HepG2 (cell line): ENCODE measurements around the gene FAM174A. TPM values are rescaled to one million over a fixed set of nuclear protein-coding genes. Genes with fewer than 3 reads are reported as not detected.

Experiments used
- CEBPG ChIP-seq: IDR thresholded peaks from 2 replicates; pipeline ENCODE4 v1.6.1; 2016
- E2F5 ChIP-seq: sonication (generic); formaldehyde crosslinking; conservative IDR thresholded peaks from 2 replicates; pipeline ENCODE4 v1.4.0; 2020; ENCODE audit warnings: missing genetic modification reagents
- EP300 ChIP-seq, 3 experiments: sonication (generic) in 1 of 3; formaldehyde crosslinking in 1 of 3; IDR thresholded peaks; 2 replicates each; pipeline versions ENCODE4 v1.5.1 to v1.6.1; 2011 to 2020; ENCODE audit warnings: low read depth in 2 of 3, low read length in 2 of 3, borderline replicate concordance in 1 of 3, improper control_type of control experiment in 1 of 3, mild to moderate bottlenecking in 1 of 3, missing genetic modification reagents in 1 of 3, moderate library complexity in 1 of 3
- FOXJ3 ChIP-seq: sonication (generic); formaldehyde crosslinking; IDR thresholded peaks from 2 replicates; pipeline ENCODE4 v1.4.0; 2020; ENCODE audit warnings: missing genetic modification reagents, mild to moderate bottlenecking, borderline replicate concordance
- MED1 ChIP-seq: sonication (generic); formaldehyde crosslinking; IDR thresholded peaks from 2 replicates; pipeline ENCODE4 v1.4.0; 2020; ENCODE audit warnings: missing genetic modification reagents
- MYPOP ChIP-seq: sonication (generic); formaldehyde crosslinking; IDR thresholded peaks from 2 replicates; pipeline ENCODE4 v1.8.1; 2023; ENCODE audit warnings: mild to moderate bottlenecking, moderate library complexity, missing genetic modification reagents
- NCOR1 ChIP-seq: fragments of 200-600 bp; sonication (generic); IDR thresholded peaks from 2 replicates; pipeline ENCODE4 v1.7.0; 2017; ENCODE audit warnings: antibody characterized with exemption, low read length, borderline replicate concordance
- SNAPC5 ChIP-seq: sonication (generic); formaldehyde crosslinking; IDR thresholded peaks from 2 replicates; pipeline ENCODE4 v1.8.1; 2023; ENCODE audit warnings: mild to moderate bottlenecking, missing genetic modification reagents, borderline replicate concordance
- TFAP4 ChIP-seq: sonication (generic); IDR thresholded peaks from 2 replicates; pipeline ENCODE4 v1.6.1; 2016; ENCODE audit warnings: low read depth, borderline replicate concordance
- ZNF142 ChIP-seq: sonication (generic); formaldehyde crosslinking; IDR thresholded peaks from 2 replicates; pipeline ENCODE4 v1.4.0; 2020; ENCODE audit warnings: missing genetic modification reagents
- ZNF577 ChIP-seq: sonication (generic); formaldehyde crosslinking; IDR thresholded peaks from 2 replicates; pipeline ENCODE4 v1.4.0; 2020; ENCODE audit warnings: mild to moderate bottlenecking, low read depth, missing genetic modification reagents, borderline replicate concordance
- polyA plus RNA-seq, 8 experiments: library from polyadenylated mRNA; depleted of rRNA in 3 of 8; stranded (reverse) in 7 of 8; unstranded in 1 of 8; fragments of >200 nt; fragmentation: Illumina TruSeq in 4 of 8; extraction: Trizol in 4 of 8; gene quantifications; 2 replicates each; pipeline versions ENCODE4 v1.2.1 to v1.2.3, GENCODE V29; 2011 to 2016; ENCODE audit warnings: low read depth in 4 of 8, missing spikeins in 1 of 8, mixed read lengths in 1 of 8; ENCODE audit not compliant: insufficient read depth in 1 of 8
- total RNA-seq, 5 experiments: library from RNA; depleted of rRNA; stranded (reverse); fragments of >200 nt; fragmentation: Illumina TruSeq; extraction: Trizol; gene quantifications; 2 replicates each; pipeline ENCODE4 v1.2.3, GENCODE V29; 2016; ENCODE audit warnings: low read depth in 1 of 5
- TF ChIP-seq, protein P1 (sequence below): sonication (generic); formaldehyde crosslinking; IDR thresholded peaks from 2 replicates; pipeline ENCODE4 v1.8.0; 2022; ENCODE audit warnings: missing genetic modification reagents, mild to moderate bottlenecking, moderate library complexity, borderline replicate concordance

Gene FAM174A
- total and polyA plus RNA-seq, 2 of the 13 experiments (the other 11 are each of a cell fraction or from before 2014, with no cell fraction given), result 6.8 to 7.8 TPM

- no peak for TF ChIP-seq ZNF142 (CRISPR knock-in tag)
- TF ChIP-seq CEBPG (CRISPR knock-in tag), result no peak
- TF ChIP-seq FOXJ3 (CRISPR knock-in tag), result no peak
- no peak for TF ChIP-seq MED1 (CRISPR knock-in tag)
- no peak; the same call in 1 of the 2 replicates for TF ChIP-seq E2F5 (CRISPR knock-in tag)
- no peak for TF ChIP-seq ZNF577 (CRISPR knock-in tag)
- TF ChIP-seq SNAPC5, result no peak
- TF ChIP-seq, protein P1, sequence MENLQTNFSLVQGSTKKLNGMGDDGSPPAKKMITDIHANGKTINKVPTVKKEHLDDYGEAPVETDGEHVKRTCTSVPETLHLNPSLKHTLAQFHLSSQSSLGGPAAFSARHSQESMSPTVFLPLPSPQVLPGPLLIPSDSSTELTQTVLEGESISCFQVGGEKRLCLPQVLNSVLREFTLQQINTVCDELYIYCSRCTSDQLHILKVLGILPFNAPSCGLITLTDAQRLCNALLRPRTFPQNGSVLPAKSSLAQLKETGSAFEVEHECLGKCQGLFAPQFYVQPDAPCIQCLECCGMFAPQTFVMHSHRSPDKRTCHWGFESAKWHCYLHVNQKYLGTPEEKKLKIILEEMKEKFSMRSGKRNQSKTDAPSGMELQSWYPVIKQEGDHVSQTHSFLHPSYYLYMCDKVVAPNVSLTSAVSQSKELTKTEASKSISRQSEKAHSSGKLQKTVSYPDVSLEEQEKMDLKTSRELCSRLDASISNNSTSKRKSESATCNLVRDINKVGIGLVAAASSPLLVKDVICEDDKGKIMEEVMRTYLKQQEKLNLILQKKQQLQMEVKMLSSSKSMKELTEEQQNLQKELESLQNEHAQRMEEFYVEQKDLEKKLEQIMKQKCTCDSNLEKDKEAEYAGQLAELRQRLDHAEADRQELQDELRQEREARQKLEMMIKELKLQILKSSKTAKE, result no peak
- TF ChIP-seq NCOR1, result no peak
- no peak for TF ChIP-seq EP300 (IDR thresholded peaks at IDR 0.05; ENCODE audit: low read depth in 2 of 2, low read length in 2 of 2)
- TF ChIP-seq EP300 (CRISPR knock-in tag; IDR thresholded peaks at IDR 0.05; ENCODE audit: borderline replicate concordance), result no peak
- TF ChIP-seq MYPOP, result 0 out of 2 replicates have a peak, but pooled peaks have one; percentile 52
- peak; percentile 54; the same call in 1 of the 2 replicates for TF ChIP-seq TFAP4
Observed at GRCh38 chr5:100535060-100536005, at the start of gene FAM174A (continued).
